Activated CD4-positive, alpha-beta T cell treated with anti-CD3 and anti-CD28 coated beads, Interleukin-2, amount 10 ng/mL, durations not matched to agents 7 days and 5 days (primary cell): Measurements from ENCODE around the gene ARID4B. TPM values are rescaled to one million over a fixed set of nuclear protein-coding genes. Genes with fewer than 3 reads are reported as not detected.

ENCODE experiments used
- CTCF ChIA-PET: fragments of 350-600 bp; sonication (Branson Sonifier 250); formaldehyde crosslinking; loops from one replicate; lab custom pipeline; 2021; ENCODE audit warnings: antibody characterized with exemption; lab: Charles Lee
- POLR2A ChIA-PET: fragments of 350-600 bp; sonication (Branson Sonifier 250); formaldehyde crosslinking; loops from one replicate; lab custom pipeline; 2021; ENCODE audit warnings: antibody characterized with exemption; lab: Charles Lee
- DNase-seq: peaks from one replicate; pipeline ENCODE4 v3.0.0-alpha.2; 2020
- H3K27ac Mint-ChIP-seq: one replicate; pipeline ENCODE4 v1.8.0; 2021; ENCODE audit warnings: mild to moderate bottlenecking, moderate library complexity, mixed read lengths
- H3K27me3 Mint-ChIP-seq: one replicate; pipeline ENCODE4 v1.8.0; 2021; ENCODE audit warnings: mixed read lengths
- H3K36me3 Mint-ChIP-seq: one replicate; pipeline ENCODE4 v1.8.0; 2021; ENCODE audit warnings: low read depth, mixed read lengths
- H3K4me1 Mint-ChIP-seq: one replicate; pipeline ENCODE4 v1.8.0; 2021; ENCODE audit warnings: mixed read lengths
- H3K4me3 Mint-ChIP-seq: one replicate; pipeline ENCODE4 v1.8.0; 2021; ENCODE audit warnings: mild to moderate bottlenecking, moderate library complexity, mixed read lengths
- H3K9me3 Mint-ChIP-seq: one replicate; pipeline ENCODE4 v1.8.0; 2021; ENCODE audit warnings: mixed read lengths
- total RNA-seq, 2 experiments: library from RNA; stranded (reverse); gene quantifications; one replicate each; pipeline ENCODE4 v1.2.3, GENCODE V29; 2021

ARID4B gene
- total RNA-seq, 2 experiments from 2014 or later: 43.7 to 47.3 TPM

DNA sequence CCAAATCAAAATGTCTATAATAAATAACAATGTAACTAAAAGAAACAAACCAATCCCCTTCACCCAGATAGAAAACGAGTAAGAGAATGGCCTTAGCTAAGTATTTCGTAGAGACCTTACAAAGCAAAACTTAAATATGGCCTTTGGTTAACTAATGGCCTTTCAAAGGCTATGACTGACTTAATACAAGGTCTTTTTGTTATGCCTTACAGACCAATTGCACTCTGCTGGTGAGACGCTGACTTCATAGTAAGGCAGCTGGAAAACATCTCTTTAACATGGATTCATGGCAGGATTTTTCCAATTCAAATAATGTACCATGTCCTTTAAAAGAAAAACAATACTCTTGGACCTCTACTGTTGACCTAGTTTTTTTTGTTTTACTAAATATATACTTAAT, 23.5 kb upstream of the ARID4B start:
- DNase-seq: no peak
- peaks cover 3% of the 10 kb centered on the region for H3K9me3 Mint-ChIP-seq
- H3K4me1 Mint-ChIP-seq: no peaks in the 10 kb centered on the region
- H3K4me3 Mint-ChIP-seq: no peak overlapping the region
- POLR2A ChIA-PET: no interaction called here
- H3K27ac Mint-ChIP-seq: no peak overlapping the region
- H3K27me3 Mint-ChIP-seq: no peaks in the 10 kb centered on the region
- CTCF ChIA-PET: interaction anchor here (0.6 to 1.5 kb wide), 2 partner anchors 44 to 104 kb away, joined by 3 read pairs; no protein-coding TSS in a partner anchor
- peaks cover 5% of the 10 kb centered on the region for H3K36me3 Mint-ChIP-seq

DNA sequence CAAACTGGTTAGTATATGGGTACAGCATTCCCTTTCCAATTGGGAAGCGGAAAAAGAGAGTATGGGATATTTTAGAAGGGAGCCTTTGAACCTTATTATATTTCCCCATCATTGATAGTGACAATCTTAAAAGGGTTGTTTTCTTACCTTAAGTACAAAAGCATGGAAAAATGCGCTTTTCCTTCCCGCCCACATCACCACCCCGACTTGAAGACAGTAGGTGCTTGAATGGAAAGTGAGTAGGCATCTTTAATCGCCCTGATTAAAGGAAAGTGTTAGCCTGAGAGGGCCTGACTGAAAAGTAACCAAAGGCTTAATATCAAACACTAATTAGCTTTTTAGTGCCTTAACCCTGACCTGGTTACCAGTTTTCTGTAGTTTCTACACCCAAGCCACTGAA, 15.7 kb upstream of the ARID4B start:
- H3K27me3 Mint-ChIP-seq: no peaks in the 10 kb centered on the region
- H3K27ac Mint-ChIP-seq: no peak overlapping the region
- no peak overlapping the region for H3K4me3 Mint-ChIP-seq
- no peaks in the 10 kb centered on the region for H3K9me3 Mint-ChIP-seq
- CTCF ChIA-PET: interaction anchor here (0.9 kb wide), 1 partner anchor 51 kb away, joined by 3 read pairs; no protein-coding TSS in a partner anchor
- POLR2A ChIA-PET: no interaction called here
- no peak for DNase-seq
- H3K4me1 Mint-ChIP-seq: peaks cover 4% of the 10 kb centered on the region
- peaks cover 32% of the 10 kb centered on the region for H3K36me3 Mint-ChIP-seq

DNA sequence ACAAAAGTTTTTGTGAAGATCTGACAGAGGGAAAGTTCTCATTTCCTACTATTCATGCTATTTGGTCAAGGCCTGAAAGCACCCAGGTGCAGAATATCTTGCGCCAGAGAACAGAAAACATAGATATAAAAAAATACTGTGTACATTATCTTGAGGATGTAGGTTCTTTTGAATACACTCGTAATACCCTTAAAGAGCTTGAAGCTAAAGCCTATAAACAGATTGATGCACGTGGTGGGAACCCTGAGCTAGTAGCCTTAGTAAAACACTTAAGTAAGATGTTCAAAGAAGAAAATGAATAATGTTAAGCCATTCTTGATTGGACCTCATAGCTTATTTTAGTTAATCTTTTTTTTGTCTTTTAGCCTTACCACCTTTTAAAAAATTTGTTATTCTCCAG, 14.5 kb upstream of the ARID4B start:
- Mint-ChIP-seq H3K9me3 (no peaks in the 10 kb centered on the region), H3K36me3 (peaks cover 34% of the 10 kb centered on the region), H3K4me3 (no peak overlapping the region), H3K4me1 (peaks cover 10% of the 10 kb centered on the region), H3K27ac (no peak overlapping the region), H3K27me3 (no peaks in the 10 kb centered on the region)
- POLR2A ChIA-PET: interaction anchor here (0.6 kb wide), 1 partner anchor 856 kb away, joined by 3 read pairs; no protein-coding TSS in a partner anchor
- DNase-seq: no peak
- CTCF ChIA-PET: interaction anchor here (0.7 kb wide), 1 partner anchor 13 kb away, joined by 4 read pairs; no protein-coding TSS in a partner anchor

DNA sequence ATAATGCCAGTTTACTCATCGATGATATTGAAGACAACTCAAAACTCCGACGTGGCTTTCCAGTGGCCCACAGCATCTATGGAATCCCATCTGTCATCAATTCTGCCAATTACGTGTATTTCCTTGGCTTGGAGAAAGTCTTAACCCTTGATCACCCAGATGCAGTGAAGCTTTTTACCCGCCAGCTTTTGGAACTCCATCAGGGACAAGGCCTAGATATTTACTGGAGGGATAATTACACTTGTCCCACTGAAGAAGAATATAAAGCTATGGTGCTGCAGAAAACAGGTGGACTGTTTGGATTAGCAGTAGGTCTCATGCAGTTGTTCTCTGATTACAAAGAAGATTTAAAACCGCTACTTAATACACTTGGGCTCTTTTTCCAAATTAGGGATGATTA, 14.1 kb upstream of the ARID4B start:
- Mint-ChIP-seq H3K4me3 (no peak overlapping the region), H3K4me1 (peaks cover 13% of the 10 kb centered on the region)
- CTCF ChIA-PET: interaction anchor here (0.7 to 0.8 kb wide), 2 partner anchors 12 to 244 kb away, joined by 3 to 4 read pairs; no protein-coding TSS in a partner anchor

DNA sequence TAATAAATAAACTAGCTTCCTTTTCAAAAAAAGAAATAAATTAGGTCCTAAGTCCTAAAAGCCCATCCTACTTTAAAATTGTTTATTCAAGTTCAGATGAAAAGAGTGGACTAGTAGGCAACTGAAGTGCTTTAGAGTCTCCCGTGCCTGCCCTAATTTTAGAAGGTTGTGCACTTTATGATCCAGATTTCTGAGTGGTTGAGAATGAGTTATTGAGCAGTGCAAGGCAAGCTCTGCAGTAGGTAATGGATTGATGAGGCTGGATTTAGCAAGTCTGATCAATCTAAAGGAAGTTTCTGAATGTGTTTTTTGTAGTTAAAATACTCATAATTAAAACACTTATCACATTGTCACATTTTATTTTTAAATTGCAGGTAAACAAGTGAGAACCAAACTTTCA, 13.4 kb upstream of the ARID4B start:
- no peaks in the 10 kb centered on the region for H3K9me3 Mint-ChIP-seq
- ChIA-PET POLR2A (no interaction called here), CTCF (interaction anchor here (0.8 to 1.1 kb wide), 4 partner anchors 10 to 243 kb away, joined by 3 to 4 read pairs (median 3); partner anchors contain the start of gene GGPS1)
- H3K4me3 Mint-ChIP-seq: no peak overlapping the region
- peaks cover 32% of the 10 kb centered on the region for H3K36me3 Mint-ChIP-seq
- no peak for DNase-seq
- H3K4me1 Mint-ChIP-seq: peaks cover 19% of the 10 kb centered on the region
- no peaks in the 10 kb centered on the region for H3K27me3 Mint-ChIP-seq
- no peak overlapping the region for H3K27ac Mint-ChIP-seq

More for the DNA sequence above, 14.1 kb upstream of the ARID4B start:
- Mint-ChIP-seq H3K9me3 (no peaks in the 10 kb centered on the region), H3K27ac (no peak overlapping the region), H3K36me3 (peaks cover 34% of the 10 kb centered on the region), H3K27me3 (no peaks in the 10 kb centered on the region)
- POLR2A ChIA-PET: interaction anchor here (0.6 kb wide), 1 partner anchor 855 kb away, joined by 3 read pairs; no protein-coding TSS in a partner anchor
- no peak for DNase-seq

DNA sequence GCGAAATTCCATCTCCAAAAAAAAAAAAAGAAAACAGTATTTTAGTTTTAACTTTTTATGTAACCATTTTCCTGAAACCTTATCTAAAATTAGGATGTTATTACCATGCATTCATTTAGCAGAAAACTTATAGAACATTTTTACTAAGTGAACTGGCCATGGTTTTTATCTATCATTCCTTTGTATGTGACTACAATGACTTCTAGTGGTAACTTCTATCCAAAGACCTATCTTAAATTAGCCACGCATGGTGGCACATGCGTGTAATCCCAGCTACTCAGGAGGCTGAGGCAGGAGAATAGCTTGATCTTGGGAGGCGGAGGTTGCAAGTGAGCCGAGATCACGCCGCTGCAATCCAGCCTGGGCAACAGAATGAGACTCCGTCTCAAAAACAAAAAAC, 11.8 kb upstream of the ARID4B start:
- CTCF ChIA-PET: interaction anchor here (1.2 kb wide), 1 partner anchor 8 kb away, joined by 3 read pairs; no protein-coding TSS in a partner anchor
- POLR2A ChIA-PET: no interaction called here
- Mint-ChIP-seq H3K4me3 (no peak overlapping the region), H3K27me3 (no peaks in the 10 kb centered on the region), H3K27ac (no peak overlapping the region), H3K9me3 (no peaks in the 10 kb centered on the region), H3K36me3 (peaks cover 28% of the 10 kb centered on the region), H3K4me1 (peaks cover 25% of the 10 kb centered on the region)
- DNase-seq: no peak

DNA sequence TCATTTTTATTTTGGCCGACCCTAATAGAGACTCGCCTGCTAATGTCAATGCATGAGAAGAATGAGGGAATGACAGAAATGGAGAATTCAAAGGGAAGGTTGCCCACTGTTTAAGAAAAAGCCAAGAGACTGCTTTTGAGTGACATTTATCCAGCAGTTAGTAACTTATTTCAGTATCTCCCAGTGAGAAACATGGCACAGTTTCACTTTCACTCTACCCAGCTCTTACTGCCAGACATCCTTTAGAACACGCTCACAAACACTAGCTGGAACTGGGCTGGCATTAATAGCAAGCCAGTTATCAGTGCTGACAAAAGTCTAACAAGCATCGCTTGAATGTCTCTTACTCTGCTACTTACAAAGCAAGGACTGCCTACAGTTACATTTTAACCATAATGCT, 8.9 kb upstream of the ARID4B start:
- Mint-ChIP-seq H3K9me3 (no peaks in the 10 kb centered on the region), H3K4me3 (peak overlapping the region; percentile 49), H3K4me1 (peaks cover 34% of the 10 kb centered on the region), H3K36me3 (peaks cover 16% of the 10 kb centered on the region), H3K27ac (peak overlapping the region; percentile 84), H3K27me3 (no peaks in the 10 kb centered on the region)
- ChIA-PET POLR2A (no interaction called here), CTCF (interaction anchor here (1.5 kb wide), 1 partner anchor 31 kb away, joined by 5 read pairs; the partner anchor contains the start of gene TBCE)
- peak; percentile 65 for DNase-seq

DNA sequence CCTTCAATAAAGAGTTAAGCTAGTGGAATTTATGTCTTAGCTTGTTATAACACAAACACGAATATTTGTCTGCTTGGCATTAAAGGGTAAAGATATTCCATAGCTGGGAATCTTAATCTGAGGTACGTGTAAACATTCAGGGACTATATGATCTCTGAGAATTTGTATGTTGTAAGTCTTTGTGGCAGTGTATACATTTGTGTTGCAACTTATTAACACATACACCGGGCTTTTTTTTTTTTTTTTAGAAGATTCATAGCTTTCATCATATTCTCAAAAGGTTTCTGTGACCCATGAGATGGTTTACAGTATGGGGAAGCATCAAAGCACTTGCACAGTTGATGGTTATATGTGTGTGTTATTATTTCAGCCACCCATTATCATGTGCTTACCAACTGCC, 3.4 kb upstream of the ARID4B start:
- peaks cover 26% of the 10 kb centered on the region for H3K36me3 Mint-ChIP-seq
- no peak overlapping the region for H3K4me3 Mint-ChIP-seq
- H3K9me3 Mint-ChIP-seq: no peaks in the 10 kb centered on the region
- H3K27me3 Mint-ChIP-seq: no peaks in the 10 kb centered on the region
- no peak for DNase-seq
- no peak overlapping the region for H3K27ac Mint-ChIP-seq
- H3K4me1 Mint-ChIP-seq: peaks cover 20% of the 10 kb centered on the region
- CTCF ChIA-PET: interaction anchor here (0.5 to 1.3 kb wide), 6 partner anchors 9 to 641 kb away, joined by 3 to 5 read pairs (median 3); no protein-coding TSS in a partner anchor
- POLR2A ChIA-PET: interaction anchor here (0.6 kb wide), 1 partner anchor 67 kb away, joined by 4 read pairs; no protein-coding TSS in a partner anchor

DNA sequence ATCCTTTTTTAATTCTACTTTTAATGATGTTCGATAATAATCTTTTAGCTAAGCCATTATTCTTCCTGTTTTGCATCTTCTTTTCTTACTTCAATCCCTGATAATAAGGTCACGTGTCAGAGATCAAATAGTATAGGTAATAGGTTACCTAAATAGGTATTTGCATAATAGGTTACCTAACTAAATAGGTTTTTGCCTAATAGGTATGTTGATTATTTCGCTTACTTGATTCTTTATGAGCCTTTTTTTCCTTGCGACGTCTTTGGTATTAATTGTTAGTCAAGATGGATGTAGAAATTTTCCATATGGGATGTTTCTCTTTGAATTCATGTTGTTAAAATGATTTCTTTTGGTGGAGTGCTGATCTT, 2.9 kb upstream of the ARID4B start:
- ChIA-PET POLR2A (interaction anchor here (0.6 kb wide), 1 partner anchor 67 kb away, joined by 4 read pairs; no protein-coding TSS in a partner anchor), CTCF (interaction anchor here (0.6 to 1.6 kb wide), 5 partner anchors 10 to 641 kb away, joined by 3 to 5 read pairs (median 3); no protein-coding TSS in a partner anchor)
- Mint-ChIP-seq H3K27me3 (no peaks in the 10 kb centered on the region), H3K9me3 (no peaks in the 10 kb centered on the region), H3K27ac (no peak overlapping the region), H3K4me1 (peaks cover 18% of the 10 kb centered on the region), H3K4me3 (no peak overlapping the region), H3K36me3 (peaks cover 25% of the 10 kb centered on the region)
- DNase-seq: no peak

DNA sequence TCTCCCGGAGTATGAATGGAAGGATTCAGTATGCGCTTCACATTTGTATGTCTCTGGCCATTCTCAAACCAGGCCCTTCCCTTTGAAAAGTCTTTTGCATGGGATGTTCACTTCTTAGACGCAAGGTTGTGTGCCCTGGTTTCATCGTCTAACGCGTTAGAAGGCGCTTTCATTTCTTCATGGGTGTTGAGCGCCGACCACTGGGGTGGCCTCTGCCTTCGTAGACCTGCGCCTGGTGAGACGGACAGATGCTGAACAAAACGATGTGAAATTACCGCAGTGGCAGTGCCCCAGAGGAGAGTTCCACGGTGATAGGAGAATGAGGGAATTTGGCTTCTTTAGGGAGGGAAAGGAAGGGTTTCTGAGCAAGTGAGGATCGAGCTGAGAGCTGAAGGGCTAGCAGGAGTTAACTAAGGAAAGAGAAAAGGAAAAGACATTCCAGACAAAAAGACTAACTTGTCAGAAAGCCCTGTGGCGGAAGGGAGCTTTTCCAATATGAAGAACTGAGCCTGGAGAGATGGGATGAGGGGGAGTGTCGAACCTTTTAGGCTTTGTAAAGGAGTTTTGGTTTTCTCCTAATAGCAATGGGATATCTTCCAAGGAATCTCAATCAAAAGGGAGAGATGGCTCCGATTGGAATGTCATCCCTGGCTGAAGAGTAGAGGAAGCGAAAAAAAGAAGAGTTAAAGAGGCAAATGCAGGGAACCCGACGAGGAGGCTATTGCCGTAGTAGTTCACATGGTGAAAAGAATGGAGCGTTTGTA, 1.3 kb upstream of the ARID4B start:
- CTCF ChIA-PET: interaction anchor here (0.6 to 1.8 kb wide), 5 partner anchors 12 to 137 kb away, joined by 3 to 5 read pairs (median 4); no protein-coding TSS in a partner anchor
- no peaks in the 10 kb centered on the region for H3K27me3 Mint-ChIP-seq
- peaks cover 28% of the 10 kb centered on the region for H3K4me1 Mint-ChIP-seq
- POLR2A ChIA-PET: no interaction called here
- H3K27ac Mint-ChIP-seq: no peak overlapping the region
- no peak overlapping the region for H3K4me3 Mint-ChIP-seq
- DNase-seq: peak; percentile 64
- H3K36me3 Mint-ChIP-seq: peaks cover 26% of the 10 kb centered on the region
- H3K9me3 Mint-ChIP-seq: no peaks in the 10 kb centered on the region

DNA sequence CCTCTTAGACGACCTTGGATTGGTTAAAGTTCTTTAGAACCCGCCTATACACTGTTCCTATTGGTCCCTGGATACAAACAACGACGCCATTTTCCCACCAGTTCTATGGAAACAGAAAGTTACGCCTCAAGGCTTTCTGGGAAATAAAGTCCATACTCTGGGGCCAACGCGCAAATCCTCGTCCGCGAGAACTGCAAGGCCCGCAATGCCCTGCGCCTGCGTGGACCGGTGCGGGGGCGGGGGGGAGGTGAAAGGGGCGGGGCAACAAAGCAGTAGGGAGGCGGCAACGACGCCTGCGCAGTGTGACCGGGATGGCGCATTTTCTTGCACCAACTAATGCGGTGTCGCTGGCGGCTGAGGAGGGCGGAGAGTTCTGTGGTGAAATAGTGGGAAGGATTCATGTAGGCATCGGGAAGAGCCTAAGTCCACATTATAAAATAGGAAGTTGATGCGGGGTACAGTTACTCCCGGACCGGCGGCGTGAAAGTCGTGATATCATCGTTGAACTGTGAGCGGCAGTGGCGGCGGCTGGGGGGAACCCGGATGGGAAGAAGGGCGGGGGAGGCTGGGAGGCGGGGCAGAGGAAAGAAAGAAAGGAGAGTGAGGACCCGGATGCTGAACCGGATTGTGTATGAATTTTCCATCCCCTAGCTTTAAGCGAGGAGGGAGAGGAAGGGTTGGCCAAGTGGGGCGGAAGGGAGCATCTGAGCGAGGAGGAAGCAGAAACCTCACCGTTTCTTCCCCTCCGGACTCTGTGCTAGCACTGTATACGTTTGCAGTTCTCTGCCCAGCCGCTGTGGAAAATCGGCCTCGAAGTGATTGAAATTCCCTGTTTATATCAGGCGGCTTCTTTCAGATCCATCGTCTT, 526 bp upstream of the ARID4B start, which contains the start of gene GGPS1:
TSS of gene GGPS1 (plus strand) at position 300 of the 868 bp plus-strand sequence. CDS start 6,695 bp downstream, outside the sequence.
- no peak within 1 kb of the TSS for H3K27ac Mint-ChIP-seq
- H3K36me3 Mint-ChIP-seq: peaks cover 26% of the 10 kb centered on the region
- POLR2A ChIA-PET: no interaction called here
- DNase-seq: peak; percentile 97
- H3K9me3 Mint-ChIP-seq: no peaks in the 10 kb centered on the region
- no peak within 1 kb of the TSS for H3K4me3 Mint-ChIP-seq
- CTCF ChIA-PET: interaction anchor here (1.4 to 1.8 kb wide), 3 partner anchors 13 to 29 kb away, joined by 3 to 5 read pairs (median 4); no protein-coding TSS in a partner anchor
- peaks cover 29% of the 10 kb centered on the region for H3K4me1 Mint-ChIP-seq
- no peaks in the 10 kb centered on the region for H3K27me3 Mint-ChIP-seq
